SIG-M5 (cell line): ENCODE data around the gene MPDZ.

Experiments
- DNase-seq: peaks from one replicate; lab custom pipeline; 2025; lab: John Stamatoyannopoulos, UW

Gene MPDZ

GRCh38 chr9:13175732-13176131, 103.8 kb downstream of the MPDZ start:
- DNase-seq, result no peak

GRCh38 chr9:13174906-13175639, 104.4 kb downstream of the MPDZ start:
- DNase-seq, result no peak

GRCh38 chr9:13173553-13173952, 105.9 kb downstream of the MPDZ start:
- DNase-seq, result no peak

GRCh38 chr9:13171261-13171660, 108.2 kb downstream of the MPDZ start:
- no peak for DNase-seq

GRCh38 chr9:13166996-13167395, 112.5 kb downstream of the MPDZ start:
- DNase-seq, result no peak

- no peak for DNase-seq
Observed at GRCh38 chr9:13165956-13166355, 113.5 kb downstream of the MPDZ start.

GRCh38 chr9:13165236-13165945, 114.1 kb downstream of the MPDZ start:
- DNase-seq, result no peak

GRCh38 chr9:13163946-13164345, 115.5 kb downstream of the MPDZ start:
- no peak for DNase-seq

GRCh38 chr9:13163287-13163686, 116.2 kb downstream of the MPDZ start:
- DNase-seq, result no peak

GRCh38 chr9:13160051-13160450, 119.4 kb downstream of the MPDZ start:
- DNase-seq, result no peak

GRCh38 chr9:13158986-13159385, 120.5 kb downstream of the MPDZ start:
- DNase-seq, result no peak

GRCh38 chr9:13151489-13151888, 128.0 kb downstream of the MPDZ start:
- no peak for DNase-seq

GRCh38 chr9:13149454-13149853, 130.0 kb downstream of the MPDZ start:
- DNase-seq, result no peak

- DNase-seq, result no peak
Observed at GRCh38 chr9:13146840-13147239, 132.7 kb downstream of the MPDZ start.

GRCh38 chr9:13145340-13145739, 134.2 kb downstream of the MPDZ start:
- no peak for DNase-seq

GRCh38 chr9:13144166-13144775, 135.2 kb downstream of the MPDZ start:
- DNase-seq, result no peak

- DNase-seq, result no peak
Observed at GRCh38 chr9:13143281-13143680, 136.2 kb downstream of the MPDZ start.

- no peak for DNase-seq
Observed at GRCh38 chr9:13142776-13143175, 136.7 kb downstream of the MPDZ start.

- no peak for DNase-seq
Observed at GRCh38 chr9:13141629-13142028, 137.9 kb downstream of the MPDZ start.

GRCh38 chr9:13140843-13141592, 138.5 kb downstream of the MPDZ start:
- DNase-seq, result no peak

- DNase-seq, result no peak
Observed at GRCh38 chr9:13139641-13140171, 139.8 kb downstream of the MPDZ start.

GRCh38 chr9:13137426-13137825, 142.1 kb downstream of the MPDZ start:
- no peak for DNase-seq
